HCT116 (cell line): Measurements from ENCODE around the gene DCAF17. TPM values are rescaled to one million over a fixed set of nuclear protein-coding genes. Genes with fewer than 3 reads are reported as not detected.

Source experiments
- ATAC-seq: fragments of 200-7000 bp; cut with Tn5 transposase; 2 replicates; pipeline ENCODE4 v1.9.1; 2020; ENCODE audit warnings: mild to moderate bottlenecking, moderate library complexity
- BruUV-seq: library from RNA; stranded (reverse); fragments of 400-500 nt; replicated peaks from 2 replicates; lab custom pipeline; 2021; lab: Mats Ljungman, UMichigan
- CTCF ChIA-PET: fragments of 300-600 bp; sonication (Branson Sonifier 250); formaldehyde crosslinking; loops from one replicate; lab custom pipeline; 2021; ENCODE audit warnings: antibody characterized with exemption; lab: Charles Lee
- POLR2A ChIA-PET: fragments of 300-600, 350-600 bp; sonication (Branson Sonifier 250); formaldehyde crosslinking; loops from one replicate; lab custom pipeline; 2021; ENCODE audit warnings: antibody characterized with exemption; lab: Charles Lee
- RAD21 ChIA-PET, 2 experiments: fragments of 300-600 bp; sonication (Branson Sonifier 250); formaldehyde crosslinking; loops; one replicate each; lab custom pipeline; 2023; ENCODE audit warnings: low total read pairs in 2 of 2; ENCODE audit not compliant: uncharacterized antibody in 2 of 2, unreplicated experiment in 2 of 2, low non-redundant PET in 1 of 2; lab: Charles Lee
- DNase-seq: peaks from one replicate; pipeline ENCODE4 v3.0.0-alpha.2; 2010; ENCODE audit warnings: low read depth, low spot score
- H2AFZ ChIP-seq: fragments of 200-600 bp; shearing (Covaris generic), sonication (generic); 2 replicates; pipeline ENCODE4 v1.6.1; 2017; ENCODE audit warnings: low read depth, mixed run types, mixed read lengths, antibody characterized with exemption, low read length; ENCODE audit not compliant: poor library complexity, severe bottlenecking
- H3K27ac ChIP-seq: 2 replicates; pipeline ENCODE4 v1.5.1; 2012; ENCODE audit warnings: low read depth, low read length
- H3K27me3 ChIP-seq: fragments of 200-600 bp; sonication (generic); 2 replicates; pipeline ENCODE4 v1.6.1; 2016; ENCODE audit warnings: mixed run types, low read length, mixed read lengths; ENCODE audit not compliant: insufficient read depth
- H3K36me3 ChIP-seq, 2 experiments: fragments of 200-500 bp in 1 of 2; fragments of 200-600 bp in 1 of 2; sonication (Bioruptor generic) in 1 of 2; sonication (generic) in 1 of 2; 2 replicates each; pipeline versions ENCODE4 v1.5.1 to v1.6.1; 2014 to 2016; ENCODE audit warnings: low read length in 2 of 2, inconsistent platforms in 1 of 2, mixed read lengths in 1 of 2, mixed run types in 1 of 2; ENCODE audit not compliant: insufficient read depth in 2 of 2, control insufficient read depth in 1 of 2
- H3K4me1 ChIP-seq, 2 experiments: fragments of 200-600 bp in 1 of 2; sonication (generic) in 1 of 2; 2 replicates each; pipeline versions ENCODE4 v1.5.1 to v1.6.1; 2012 to 2017; ENCODE audit warnings: low read length in 2 of 2, inconsistent platforms in 1 of 2, mild to moderate bottlenecking in 1 of 2, mixed read lengths in 1 of 2, mixed run types in 1 of 2, moderate library complexity in 1 of 2; ENCODE audit not compliant: insufficient read depth in 2 of 2, control insufficient read depth in 1 of 2
- H3K4me2 ChIP-seq: fragments of 200-600 bp; sonication (generic); 2 replicates; pipeline ENCODE4 v1.6.1; 2017; ENCODE audit warnings: mixed run types, low read length, mixed read lengths
- H3K4me3 ChIP-seq, 2 experiments: fragments of 200-600 bp in 1 of 2; sonication (generic) in 1 of 2; replicated peaks in 1 of 2; 2 replicates each; pipeline ENCODE4 v1.5.1; 2011 to 2016; ENCODE audit warnings: low read length in 2 of 2, control low read depth in 1 of 2, low read depth in 1 of 2, mild to moderate bottlenecking in 1 of 2, mixed read lengths in 1 of 2, mixed run types in 1 of 2
- H3K79me2 ChIP-seq: fragments of 200-600 bp; sonication (generic); 2 replicates; pipeline ENCODE4 v1.6.1; 2017; ENCODE audit warnings: mild to moderate bottlenecking, mixed run types, low read length, moderate library complexity, mixed read lengths; ENCODE audit not compliant: insufficient read depth
- H3K9ac ChIP-seq: fragments of 200-600 bp; sonication (generic); 2 replicates; pipeline ENCODE4 v1.6.1; 2016; ENCODE audit warnings: low read length, mixed read lengths
- H3K9me2 ChIP-seq: fragments of 200-600 bp; sonication (generic), shearing (Covaris generic); 2 replicates; pipeline ENCODE4 v1.6.1; 2017; ENCODE audit warnings: mixed run types, mild to moderate bottlenecking, moderate library complexity; ENCODE audit not compliant: insufficient read depth
- H3K9me3 ChIP-seq, 2 experiments: fragments of 200-500 bp in 1 of 2; fragments of 200-600 bp in 1 of 2; sonication (Bioruptor generic) in 1 of 2; sonication (generic) in 1 of 2; 2 replicates each; pipeline ENCODE4 v1.6.1; 2014 to 2017; ENCODE audit warnings: low read length in 2 of 2, mixed read lengths in 2 of 2, inconsistent platforms in 1 of 2, low read depth in 1 of 2, mild to moderate bottlenecking in 1 of 2, mixed run types in 1 of 2, moderate library complexity in 1 of 2; ENCODE audit not compliant: control insufficient read depth in 1 of 2, insufficient read depth in 1 of 2
- H4K20me1 ChIP-seq: fragments of 200-600 bp; sonication (generic), shearing (Covaris generic); 2 replicates; pipeline ENCODE4 v1.6.1; 2017; ENCODE audit warnings: mixed run types, mild to moderate bottlenecking, moderate library complexity; ENCODE audit not compliant: insufficient read depth
- ATF3 ChIP-seq: IDR thresholded peaks from 2 replicates; pipeline ENCODE4 v1.6.1; 2012
- CBX3 ChIP-seq: IDR thresholded peaks from 2 replicates; pipeline ENCODE4 v1.6.1; 2012; ENCODE audit warnings: low read depth
- CTCF ChIP-seq, 3 experiments: fragments of 200-600 bp in 1 of 3; sonication (generic) in 1 of 3; IDR thresholded peaks in 2 of 3; conservative IDR thresholded peaks in 1 of 3; 2 replicates each; pipeline ENCODE4 v1.5.1; 2012 to 2017; ENCODE audit warnings: low read depth in 2 of 3, low read length in 2 of 3, antibody characterized with exemption in 1 of 3, borderline replicate concordance in 1 of 3, control low read depth in 1 of 3, mild to moderate bottlenecking in 1 of 3, mixed read lengths in 1 of 3, mixed run types in 1 of 3, moderate library complexity in 1 of 3; ENCODE audit not compliant: insufficient read depth in 1 of 3
- EZH2 ChIP-seq: fragments of 200-600 bp; sonication (generic); IDR thresholded peaks from 2 replicates; pipeline ENCODE4 v1.6.1; 2017; ENCODE audit warnings: antibody characterized with exemption, mixed run types
- SP1 ChIP-seq: IDR thresholded peaks from 2 replicates; pipeline ENCODE4 v1.6.1; 2012; ENCODE audit warnings: low read depth
- TCF7L2 ChIP-seq: IDR thresholded peaks from 2 replicates; pipeline ENCODE4 v1.7.0; 2011; ENCODE audit warnings: borderline replicate concordance, inconsistent platforms; ENCODE audit not compliant: insufficient read depth, insufficient read length; ENCODE audit errors: extremely low read depth
- YY1 ChIP-seq: IDR thresholded peaks from 2 replicates; pipeline ENCODE4 v1.6.1; 2011; ENCODE audit warnings: low read length, low read depth, moderate library complexity, mild to moderate bottlenecking; ENCODE audit not compliant: insufficient replicate concordance; ENCODE audit errors: extremely low read depth
- ZNF274 ChIP-seq: fragments of 200-500 bp; sonication (Bioruptor generic); IDR thresholded peaks from 2 replicates; pipeline ENCODE4 v1.6.1; 2014; ENCODE audit warnings: mild to moderate bottlenecking, low read depth, low read length, inconsistent platforms
- intact Hi-C: fragments of 100-400 bp; cut with micrococcal nuclease; formaldehyde crosslinking; loops from 2 replicates; pipeline ENCODE4 v1.10.0; 2022
- total RNA-seq: library from RNA; stranded (reverse); gene quantifications from one replicate; pipeline ENCODE4 v1.2.1, GENCODE V29; 2021; ENCODE audit not compliant: unreplicated experiment

Gene DCAF17
- total RNA-seq, 1 experiment from 2014 or later, result 17.7 TPM

- Histone ChIP-seq H2AFZ (no peak overlapping the region), H3K9ac (no peak overlapping the region), H4K20me1 (no peaks in the 10 kb centered on the region), H3K4me2 (no peak overlapping the region)
- RAD21 ChIA-PET, result no interaction called here
- TF ChIP-seq EZH2, result no peak
- TF ChIP-seq ATF3, result no peak
- no peak for TF ChIP-seq SP1
- no peak for TF ChIP-seq TCF7L2
- TF ChIP-seq CTCF (IDR thresholded peaks at IDR 0.05 in 2 of 3, conservative IDR thresholded peaks at IDR 0.05 in 1 of 3; ENCODE audit: borderline replicate concordance in 1 of 3, insufficient read depth in 1 of 3, low read depth in 2 of 3, low read length in 2 of 3), result no peak
- TF ChIP-seq ZNF274, result no peak
- TF ChIP-seq YY1, result no peak
- TF ChIP-seq CBX3, result no peak
- TF ChIP-seq, all 23 proteins: peak for 0
- no peak for DNase-seq
- no TSS peak for BruUV-seq
- intact Hi-C loops, result no loop called here
- peaks cover 0 to 8% of the 10 kb centered on the region in 2 experiments; a peak in 1 of 4 replicates for H3K36me3 ChIP-seq
- H3K9me3 ChIP-seq, result 0 out of 4 replicates have a peak, but pooled peaks cover 0 to 3% of the 10 kb centered on the region in 2 experiments
- no peak overlapping the region for H3K27ac ChIP-seq
- no peak overlapping the region for H3K4me3 ChIP-seq
- H3K79me2 ChIP-seq, result peaks cover 84% of the 10 kb centered on the region
- H3K9me2 ChIP-seq, result no peaks in the 10 kb centered on the region
- H3K27me3 ChIP-seq, result no peaks in the 10 kb centered on the region
- peaks cover 0 to 17% of the 10 kb centered on the region in 2 experiments; a peak in 2 of 4 replicates for H3K4me1 ChIP-seq
- ChIA-PET POLR2A (no interaction called here), CTCF (interaction anchor here (1.9 kb wide), 1 partner anchor 10 kb away, joined by 7 read pairs; no protein-coding TSS in a partner anchor)
- ATAC-seq, result no peak
Measured at GRCh38 chr2:171406044-171406443, 28.0 kb upstream of the DCAF17 start.
